K562 (cell line): ENCODE data around the gene SLC7A6. TPM values are rescaled to one million over a fixed set of nuclear protein-coding genes. Genes with fewer than 3 reads are reported as not detected.

Experiments used
- ATAC-seq: fragments of 200-7000 bp; cut with Tn5 transposase; 3 replicates; pipeline ENCODE4 v1.9.1; 2020; ENCODE audit warnings: moderate library complexity
- BruUV-seq: library from RNA; stranded (reverse); fragments of 400-500 nt; replicated peaks from 2 replicates; lab custom pipeline; 2021; lab: Mats Ljungman, UMichigan
- CTCF ChIA-PET: fragments of 300-600 bp; formaldehyde crosslinking; extraction: SDS; loops from one replicate; lab custom pipeline; 2021; ENCODE audit warnings: low intra/inter-chr PET ratio; lab: Yijun Ruan, JAX
- POLR2A ChIA-PET: fragments of 300-600, 350-650 bp; sonication (Branson Sonifier 250); formaldehyde crosslinking; extraction: SDS; loops from one replicate; lab custom pipeline; 2021; ENCODE audit warnings: antibody characterized with exemption, inconsistent platforms; lab: Yijun Ruan, JAX
- DNase-seq, 4 experiments: peaks; one replicate each; pipeline versions ENCODE4 v3.0.0 to v3.0.0-alpha.2; 2011 to 2018; ENCODE audit warnings: low spot score in 3 of 4, mixed read lengths in 3 of 4; ENCODE audit errors: extremely low read depth in 1 of 4
- FAIRE-seq: peaks from 2 replicates; lab custom pipeline; 2011; peaks lifted over from hg19 to GRCh38; lab: Jason Lieb, UNC
- H2AFZ ChIP-seq: 2 replicates; pipeline ENCODE4 v1.6.0; 2011; ENCODE audit warnings: low read depth, low read length, control low read depth, inconsistent platforms
- H3K27ac ChIP-seq: fragments of 200-600 bp; 3 replicates; pipeline ENCODE4 v1.8.0; 2011; ENCODE audit warnings: low read depth, mild to moderate bottlenecking, control low read depth, inconsistent platforms, low read length, moderate library complexity, mixed read lengths; ENCODE audit errors: extremely low read depth
- H3K27me3 ChIP-seq, 2 experiments: fragments of 300-600 bp in 1 of 2; 2 replicates in 1 of 2; 3 replicates in 1 of 2; pipeline versions ENCODE4 v1.6.0 to v1.8.0; 2011; ENCODE audit warnings: inconsistent platforms in 2 of 2, low read length in 2 of 2, mild to moderate bottlenecking in 1 of 2, mixed read lengths in 1 of 2, moderate library complexity in 1 of 2; ENCODE audit not compliant: control insufficient read depth in 2 of 2, insufficient read depth in 2 of 2
- H3K36me3 ChIP-seq: fragments of 300-600 bp; 3 replicates; pipeline ENCODE4 v1.8.0; 2011; ENCODE audit warnings: mild to moderate bottlenecking, low read length, inconsistent platforms; ENCODE audit not compliant: control insufficient read depth, insufficient read depth
- H3K4me1 ChIP-seq, 2 experiments: fragments of 200-600 bp in 1 of 2; replicated peaks in 1 of 2; 2 replicates in 1 of 2; 3 replicates in 1 of 2; pipeline versions ENCODE4 v1.5.1 to v1.8.0; 2011; ENCODE audit warnings: inconsistent platforms in 2 of 2, low read length in 2 of 2, mild to moderate bottlenecking in 1 of 2, mixed read lengths in 1 of 2, moderate library complexity in 1 of 2; ENCODE audit not compliant: control insufficient read depth in 2 of 2, insufficient read depth in 2 of 2
- H3K4me2 ChIP-seq: 2 replicates; pipeline ENCODE4 v1.6.1; 2011; ENCODE audit warnings: low read length, control low read depth, inconsistent platforms, mixed read lengths; ENCODE audit not compliant: insufficient read depth
- H3K4me3 ChIP-seq: fragments of 200-600 bp; sonication (generic), shearing (Covaris generic); 2 replicates; pipeline ENCODE4 v1.5.1; 2016; ENCODE audit warnings: control low read depth, inconsistent platforms
- H3K79me2 ChIP-seq: fragments of 200-600 bp; 3 replicates; pipeline ENCODE4 v1.8.0; 2011; ENCODE audit warnings: low read length, inconsistent platforms; ENCODE audit not compliant: control insufficient read depth, insufficient read depth
- H3K9ac ChIP-seq, 2 experiments: 2 replicates each; pipeline versions ENCODE4 v1.6.0 to v1.6.1; 2011; ENCODE audit warnings: low read depth in 2 of 2, low read length in 2 of 2, control low read depth in 1 of 2, inconsistent platforms in 1 of 2, mild to moderate bottlenecking in 1 of 2, mixed read lengths in 1 of 2; ENCODE audit not compliant: insufficient read depth in 1 of 2
- H3K9me1 ChIP-seq: one replicate; pipeline ENCODE4 v1.6.0; 2011; ENCODE audit warnings: inconsistent platforms, mild to moderate bottlenecking, low read length, moderate library complexity; ENCODE audit not compliant: control insufficient read depth, insufficient read depth
- H3K9me3 ChIP-seq: replicated peaks from 2 replicates; pipeline ENCODE4 v1.5.1; 2011; ENCODE audit warnings: low read depth, low read length, inconsistent platforms; ENCODE audit not compliant: control insufficient read depth, insufficient read depth
- H4K20me1 ChIP-seq: replicated peaks from 2 replicates; pipeline ENCODE4 v1.6.1; 2011; ENCODE audit warnings: low read length, inconsistent platforms, mixed read lengths; ENCODE audit not compliant: control insufficient read depth, insufficient read depth
- KAT7 ChIP-seq: sonication (generic); formaldehyde crosslinking; IDR thresholded peaks from 2 replicates; pipeline ENCODE4 v1.8.0; 2022; ENCODE audit warnings: missing genetic modification reagents, mild to moderate bottlenecking, borderline replicate concordance
- TCF7 ChIP-seq: sonication (generic); IDR thresholded peaks from 2 replicates; pipeline ENCODE4 v1.6.1; 2016; ENCODE audit warnings: antibody characterized with exemption, borderline replicate concordance
- ZNF282 ChIP-seq: sonication (generic); formaldehyde crosslinking; IDR thresholded peaks from 2 replicates; pipeline ENCODE4 v1.8.1; 2023; ENCODE audit warnings: missing genetic modification reagents
- ZNF668 ChIP-seq: fragments of 250-450 bp; sonication (Bioruptor Pico); IDR thresholded peaks from 2 replicates; pipeline ENCODE4 v1.8.0; 2022; ENCODE audit warnings: mild to moderate bottlenecking, inconsistent platforms
- WGBS: fragments of 100-300 bp; shearing (Covaris generic); methylation state at CpG from one replicate; pipeline ENCODE4 v1.1.6; 2016; ENCODE audit warnings: low coverage, mixed read lengths; ENCODE audit not compliant: insufficient coverage; ENCODE audit errors: missing lambda C conversion rate; 5-methylcytosine and 5-hydroxymethylcytosine counted together
- in situ Hi-C: fragments of 300-500 bp; cut with MboI; formaldehyde crosslinking; loops from 4 replicates; pipeline ENCODE4 v1.15.0; 2018; ENCODE audit warnings: inconsistent platforms, mixed read lengths
- intact Hi-C: fragments of 100-400 bp; cut with micrococcal nuclease; formaldehyde crosslinking; loops from 2 replicates; pipeline ENCODE4 v1.14.2; 2022
- polyA plus RNA-seq, 8 experiments: library from polyadenylated mRNA; depleted of rRNA in 4 of 8; stranded (reverse) in 5 of 8; unstranded in 3 of 8; fragments of >200 nt; fragmentation: Nextera tagmentation in 2 of 8; fragmentation: Illumina TruSeq in 1 of 8; extraction: Ambion mirVana in 2 of 8; extraction: Trizol in 1 of 8; gene quantifications; 2 replicates each; pipeline versions ENCODE4 v1.2.1 to v1.2.3, GENCODE V29; 2011 to 2014; ENCODE audit warnings: inconsistent platforms in 1 of 8, missing spikeins in 1 of 8
- total RNA-seq, 7 experiments: library from RNA; depleted of rRNA in 6 of 7; stranded (reverse); fragments of >200 nt in 6 of 7; fragmentation: Illumina TruSeq in 2 of 7; extraction: Trizol in 2 of 7; gene quantifications; 2 replicates each; pipeline versions ENCODE4 v1.2.1 to v1.2.3, GENCODE V29; 2011 to 2021; ENCODE audit warnings: low replicate concordance in 1 of 7
- TF ChIP-seq, protein P1 (sequence below): fragments of 450-650 bp; formaldehyde crosslinking; IDR thresholded peaks from 2 replicates; pipeline ENCODE4 v1.4.0; 2020; ENCODE audit warnings: mild to moderate bottlenecking, moderate library complexity

Gene SLC7A6
- total and polyA plus RNA-seq, 9 of the 15 experiments (the other 6 are each of a cell fraction or from before 2014, with no cell fraction given) = 12.6 to 60.1 (median 29.8) TPM

DNA sequence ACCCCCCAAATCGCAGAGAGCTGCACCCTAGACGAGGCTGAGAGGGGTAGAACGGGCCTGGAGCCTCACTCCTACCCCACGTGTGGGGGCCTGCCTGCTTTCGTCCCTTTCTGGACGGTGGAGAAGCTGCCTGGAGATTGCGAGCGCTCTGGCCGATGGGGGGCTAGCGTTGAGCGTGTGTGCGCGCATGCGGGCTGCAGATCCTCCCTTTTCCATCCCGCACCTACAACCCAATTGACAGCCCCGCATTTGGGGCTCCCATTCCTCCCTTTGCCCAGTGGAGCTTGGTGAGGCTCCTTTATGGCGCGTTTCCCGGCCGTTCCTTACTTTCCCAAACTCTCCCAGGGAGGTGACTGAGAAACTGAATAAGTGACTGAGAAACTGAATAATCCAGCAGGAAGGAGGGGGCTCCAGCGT is 27.5 kb upstream of the SLC7A6 start:
- TF ChIP-seq, protein P1, sequence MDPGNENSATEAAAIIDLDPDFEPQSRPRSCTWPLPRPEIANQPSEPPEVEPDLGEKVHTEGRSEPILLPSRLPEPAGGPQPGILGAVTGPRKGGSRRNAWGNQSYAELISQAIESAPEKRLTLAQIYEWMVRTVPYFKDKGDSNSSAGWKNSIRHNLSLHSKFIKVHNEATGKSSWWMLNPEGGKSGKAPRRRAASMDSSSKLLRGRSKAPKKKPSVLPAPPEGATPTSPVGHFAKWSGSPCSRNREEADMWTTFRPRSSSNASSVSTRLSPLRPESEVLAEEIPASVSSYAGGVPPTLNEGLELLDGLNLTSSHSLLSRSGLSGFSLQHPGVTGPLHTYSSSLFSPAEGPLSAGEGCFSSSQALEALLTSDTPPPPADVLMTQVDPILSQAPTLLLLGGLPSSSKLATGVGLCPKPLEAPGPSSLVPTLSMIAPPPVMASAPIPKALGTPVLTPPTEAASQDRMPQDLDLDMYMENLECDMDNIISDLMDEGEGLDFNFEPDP = no peak
- TF ChIP-seq ZNF668 = no peak
- no peak for TF ChIP-seq KAT7
- no peak for TF ChIP-seq ZNF282 (CRISPR knock-in tag)
- TF ChIP-seq TCF7 = no peak
- H3K9me3 ChIP-seq = peaks cover 7% of the 10 kb centered on the region
- H3K4me3 ChIP-seq = no peak overlapping the region
- no TSS peak for BruUV-seq
- intact Hi-C loops = no loop called here
- peaks cover 3% of the 10 kb centered on the region; the same call in 2 of the 3 replicates for H3K36me3 ChIP-seq
- H3K4me2 ChIP-seq = no peak overlapping the region
- FAIRE-seq = no peak
- no peaks in the 10 kb centered on the region for H4K20me1 ChIP-seq
- no peak overlapping the region for H3K9ac ChIP-seq
- H3K9me1 ChIP-seq = no peaks in the 10 kb centered on the region
- H3K79me2 ChIP-seq = no peaks in the 10 kb centered on the region
- no peak for DNase-seq
- H3K27ac ChIP-seq = no peak overlapping the region
- ChIA-PET POLR2A (no interaction called here), CTCF (no interaction called here)
- in situ Hi-C loops = no loop called here
- no peaks in the 10 kb centered on the region for H3K27me3 ChIP-seq
- ATAC-seq = no peak
- H3K4me1 ChIP-seq = peaks cover 0 to 13% of the 10 kb centered on the region in 2 experiments; a peak in 1 of 5 replicates
- WGBS = 97% methylated on average over 17 of the region's 21 CpGs
- H2AFZ ChIP-seq = no peak overlapping the region
